GM15510 (cell line): ENCODE results near the gene CEP250.

Source experiments
- POLR2A ChIP-seq: IDR thresholded peaks from 3 replicates; pipeline ENCODE4 v1.6.1; 2011; ENCODE audit warnings: borderline replicate concordance; ENCODE audit not compliant: insufficient read length; ENCODE audit errors: extremely low read depth

Gene CEP250

GRCh38 chr20:35523298-35523888 lies 68.0 kb downstream of the CEP250 start:
- no peak for TF ChIP-seq POLR2A

GRCh38 chr20:35525639-35526038 lies 70.2 kb downstream of the CEP250 start:
- TF ChIP-seq POLR2A: no peak

- no peak for TF ChIP-seq POLR2A
These were observed 71.8 kb downstream of the CEP250 start for GRCh38 chr20:35527122-35527769.

GRCh38 chr20:35529552-35529951 lies 74.2 kb downstream of the CEP250 start, which contains the start of gene C20orf173:
TSS of gene C20orf173 (minus strand) at chr20:35529652. CDS start at chr20:35529373, 279 bp downstream.
- no peak for TF ChIP-seq POLR2A

- peak; percentile 28 for TF ChIP-seq POLR2A
These were observed 84.4 kb downstream of the CEP250 start for GRCh38 chr20:35539756-35540212.

- TF ChIP-seq POLR2A: no peak
These were observed 85.9 kb downstream of the CEP250 start for GRCh38 chr20:35541118-35541782.

- peak; percentile 70 for TF ChIP-seq POLR2A
These were observed 86.6 kb downstream of the CEP250 start, which contains the start of gene ERGIC3 for GRCh38 chr20:35541783-35542662. TSS of gene ERGIC3 (plus strand) at chr20:35542078. CDS start at chr20:35542098, 20 bp downstream.

GRCh38 chr20:35542990-35543389 lies 87.6 kb downstream of the CEP250 start:
- no peak for TF ChIP-seq POLR2A

- no peak for TF ChIP-seq POLR2A
These were observed 89.0 kb downstream of the CEP250 start for GRCh38 chr20:35544436-35544835.

GRCh38 chr20:35546127-35546526 lies 90.7 kb downstream of the CEP250 start:
- no peak for TF ChIP-seq POLR2A

GRCh38 chr20:35547329-35547728 lies 91.9 kb downstream of the CEP250 start:
- no peak for TF ChIP-seq POLR2A

GRCh38 chr20:35551503-35551902 lies 96.1 kb downstream of the CEP250 start:
- no peak for TF ChIP-seq POLR2A

GRCh38 chr20:35552914-35553313 lies 97.5 kb downstream of the CEP250 start:
- TF ChIP-seq POLR2A: no peak

GRCh38 chr20:35555951-35556645 lies 100.7 kb downstream of the CEP250 start:
- no peak for TF ChIP-seq POLR2A
